NCI-H226 (cell line): Measurements from ENCODE around the gene CUL1.

Experiments
- DNase-seq: peaks from one replicate; pipeline ENCODE4 v3.0.0-alpha.2; 2015

Gene CUL1

GRCh38 chr7:148698397-148699023 lies at the start of gene CUL1:
TSS of gene CUL1 (plus strand) at chr7:148698903. CDS start at chr7:148730123, 31,220 bp downstream.
- peak; percentile 48 for DNase-seq

GRCh38 chr7:148650232-148650858 lies 48.4 kb upstream of the CUL1 start:
- peak; percentile 70 for DNase-seq

GRCh38 chr7:148652773-148653172 lies 45.9 kb upstream of the CUL1 start:
- no peak for DNase-seq

- no peak for DNase-seq
Measured at GRCh38 chr7:148657929-148658328, 40.8 kb upstream of the CUL1 start.

- DNase-seq = no peak
Measured at GRCh38 chr7:148661471-148661870, 37.2 kb upstream of the CUL1 start.

- peak; percentile 33 for DNase-seq
Measured at GRCh38 chr7:148662646-148663045, 36.1 kb upstream of the CUL1 start.

- DNase-seq = no peak
Measured at GRCh38 chr7:148664324-148664723, 34.4 kb upstream of the CUL1 start.

GRCh38 chr7:148665221-148665620 lies 33.5 kb upstream of the CUL1 start:
- DNase-seq = no peak

- DNase-seq = no peak
Measured at GRCh38 chr7:148669927-148670326, 28.8 kb upstream of the CUL1 start.

- no peak for DNase-seq
Measured at GRCh38 chr7:148670374-148670773, 28.3 kb upstream of the CUL1 start.

GRCh38 chr7:148670807-148671206 lies 27.9 kb upstream of the CUL1 start:
- no peak for DNase-seq

- no peak for DNase-seq
Measured at GRCh38 chr7:148672041-148672440, 26.7 kb upstream of the CUL1 start.

GRCh38 chr7:148674689-148675088 lies 24.0 kb upstream of the CUL1 start:
- DNase-seq = no peak

GRCh38 chr7:148676291-148676690 lies 22.4 kb upstream of the CUL1 start:
- no peak for DNase-seq

GRCh38 chr7:148681821-148682220 lies 16.9 kb upstream of the CUL1 start:
- DNase-seq = no peak

GRCh38 chr7:148684289-148684830 lies 14.3 kb upstream of the CUL1 start:
- no peak for DNase-seq

- no peak for DNase-seq
Measured at GRCh38 chr7:148686312-148686937, 12.3 kb upstream of the CUL1 start.

GRCh38 chr7:148687555-148687954 lies 11.1 kb upstream of the CUL1 start:
- no peak for DNase-seq

GRCh38 chr7:148688526-148688925 lies 10.2 kb upstream of the CUL1 start:
- DNase-seq = no peak

- no peak for DNase-seq
Measured at GRCh38 chr7:148693651-148694050, 5.1 kb upstream of the CUL1 start.

- no peak for DNase-seq
Measured at GRCh38 chr7:148694631-148695030, 4.1 kb upstream of the CUL1 start.

GRCh38 chr7:148695953-148696352 lies 2.8 kb upstream of the CUL1 start:
- no peak for DNase-seq

GRCh38 chr7:148696787-148697186 lies 1.9 kb upstream of the CUL1 start:
- no peak for DNase-seq
